GM23248 (cell line): Measurements from ENCODE around the gene GOLPH3.

Source experiments
- EZH2 ChIP-seq: fragments of 200-600 bp; sonication (generic); IDR thresholded peaks from 2 replicates; pipeline ENCODE4 v1.6.1; 2018; ENCODE audit warnings: antibody characterized with exemption, mild to moderate bottlenecking; ENCODE audit not compliant: insufficient read depth, poor library complexity, severe bottlenecking
- EZH2phosphoT487 ChIP-seq: fragments of 200-600 bp; sonication (generic); IDR thresholded peaks from 2 replicates; pipeline ENCODE4 v1.6.1; 2018; ENCODE audit warnings: antibody characterized with exemption, moderate library complexity, mild to moderate bottlenecking, low read depth; ENCODE audit not compliant: insufficient read depth

DNA sequence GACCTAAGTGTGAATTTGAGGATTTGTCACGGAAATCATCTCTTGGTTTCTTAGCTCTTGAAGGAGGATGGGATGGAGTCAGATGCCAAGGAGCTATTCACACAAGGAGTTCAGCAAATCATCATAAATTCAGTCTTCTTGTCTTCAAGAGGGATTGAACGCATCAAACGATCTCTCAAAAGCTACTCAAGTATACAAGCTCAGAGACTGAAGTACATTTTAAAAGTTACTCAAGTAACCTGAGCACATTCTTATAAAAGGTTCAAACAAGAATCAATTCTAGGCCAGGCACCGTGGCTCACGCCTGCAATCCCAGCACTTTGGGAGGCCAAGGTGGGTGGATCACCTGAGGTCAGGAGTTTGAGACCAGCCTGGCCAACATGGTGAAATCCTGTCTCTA lies 21.1 kb upstream of the GOLPH3 start:
- TF ChIP-seq EZH2: no peak
- TF ChIP-seq EZH2phosphoT487: no peak
